ENCODE measurements around the gene FAM13C. TPM values are rescaled to one million over a fixed set of nuclear protein-coding genes. Genes with fewer than 3 reads are reported as not detected.

The FAM13C gene
- total RNA-seq, 1 donor from 2014 or later: 5.9 TPM

DNA sequence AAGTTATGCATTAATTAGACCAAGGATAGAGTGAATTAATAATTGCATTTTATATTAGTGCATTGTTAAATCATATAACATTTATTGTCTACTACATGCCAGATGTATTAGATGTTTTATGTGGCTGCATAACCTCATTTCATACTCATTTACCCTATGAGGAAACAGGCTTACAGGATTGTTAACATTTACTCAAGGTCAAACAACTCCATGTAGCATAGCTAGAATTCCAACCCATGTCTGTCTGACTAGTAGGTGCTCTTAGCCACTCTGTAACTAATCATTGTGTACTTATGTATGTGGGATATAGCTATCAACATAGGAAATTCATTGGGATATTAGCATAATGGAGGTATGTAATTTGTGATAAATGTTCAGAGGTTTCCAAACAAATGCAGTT, 139.6 kb downstream of the FAM13C start:
- Mint-ChIP-seq H3K4me3 (ENCODE audit: low read depth) (no peak overlapping the region), H3K27ac (no peak overlapping the region), H3K9me3 (ENCODE audit: low read depth) (no peaks in the 10 kb centered on the region), H3K36me3 (ENCODE audit: insufficient read depth) (no peaks in the 10 kb centered on the region), H3K27me3 (no peaks in the 10 kb centered on the region), H3K4me1 (ENCODE audit: low read depth) (peaks cover 4% of the 10 kb centered on the region)
- no peak for DNase-seq (ENCODE audit: low spot score, unreplicated experiment)
- TF ChIP-seq, protein P1, sequence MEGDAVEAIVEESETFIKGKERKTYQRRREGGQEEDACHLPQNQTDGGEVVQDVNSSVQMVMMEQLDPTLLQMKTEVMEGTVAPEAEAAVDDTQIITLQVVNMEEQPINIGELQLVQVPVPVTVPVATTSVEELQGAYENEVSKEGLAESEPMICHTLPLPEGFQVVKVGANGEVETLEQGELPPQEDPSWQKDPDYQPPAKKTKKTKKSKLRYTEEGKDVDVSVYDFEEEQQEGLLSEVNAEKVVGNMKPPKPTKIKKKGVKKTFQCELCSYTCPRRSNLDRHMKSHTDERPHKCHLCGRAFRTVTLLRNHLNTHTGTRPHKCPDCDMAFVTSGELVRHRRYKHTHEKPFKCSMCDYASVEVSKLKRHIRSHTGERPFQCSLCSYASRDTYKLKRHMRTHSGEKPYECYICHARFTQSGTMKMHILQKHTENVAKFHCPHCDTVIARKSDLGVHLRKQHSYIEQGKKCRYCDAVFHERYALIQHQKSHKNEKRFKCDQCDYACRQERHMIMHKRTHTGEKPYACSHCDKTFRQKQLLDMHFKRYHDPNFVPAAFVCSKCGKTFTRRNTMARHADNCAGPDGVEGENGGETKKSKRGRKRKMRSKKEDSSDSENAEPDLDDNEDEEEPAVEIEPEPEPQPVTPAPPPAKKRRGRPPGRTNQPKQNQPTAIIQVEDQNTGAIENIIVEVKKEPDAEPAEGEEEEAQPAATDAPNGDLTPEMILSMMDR (IDR thresholded peaks at IDR 0.05; ENCODE audit: unreplicated experiment): no peak

DNA sequence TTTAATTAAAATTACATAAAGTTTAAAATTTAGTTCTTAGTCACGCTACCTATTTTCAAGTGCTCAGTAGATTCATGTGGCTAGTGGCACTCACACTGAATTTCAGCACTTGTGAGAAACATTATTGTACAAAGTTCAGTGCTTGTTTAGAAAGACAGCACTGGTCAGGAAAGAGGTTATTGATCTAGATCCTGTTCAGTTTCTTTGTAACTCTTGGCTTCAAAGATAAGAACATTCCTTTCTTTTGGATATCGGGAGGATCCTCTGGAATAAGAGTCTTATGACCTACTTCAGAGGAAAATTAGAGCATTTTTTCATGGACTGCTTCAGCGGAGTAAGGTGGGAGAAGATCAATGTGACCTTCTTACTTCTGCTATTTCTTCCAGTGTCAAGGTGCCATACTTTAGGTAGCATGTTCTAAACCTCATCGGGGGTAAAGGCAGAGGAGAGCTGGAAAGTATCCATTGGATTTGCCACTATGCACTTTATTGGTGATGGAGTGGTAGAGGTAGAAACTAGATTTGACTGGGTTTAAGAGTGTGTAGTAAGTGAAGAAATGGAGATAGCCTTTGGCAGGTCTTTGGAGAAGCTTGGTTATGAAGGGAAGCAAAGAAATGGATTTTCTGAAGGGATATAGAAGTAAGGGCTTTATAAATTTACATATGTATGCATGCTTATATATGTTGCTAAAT, 146.0 kb downstream of the FAM13C start:
- TF ChIP-seq, protein P1 (IDR thresholded peaks at IDR 0.05; ENCODE audit: unreplicated experiment): no peak

GRCh38 chr10:59214160-59214559, 148.2 kb downstream of the FAM13C start:
- H3K9me3 Mint-ChIP-seq (ENCODE audit: low read depth): no peaks in the 10 kb centered on the region
- no peak for DNase-seq (ENCODE audit: low spot score, unreplicated experiment)
- no peaks in the 10 kb centered on the region for H3K4me1 Mint-ChIP-seq (ENCODE audit: low read depth)
- H3K27ac Mint-ChIP-seq: no peak overlapping the region
- no peak overlapping the region for H3K4me3 Mint-ChIP-seq (ENCODE audit: low read depth)
- H3K36me3 Mint-ChIP-seq (ENCODE audit: insufficient read depth): no peaks in the 10 kb centered on the region
- TF ChIP-seq, protein P1 (IDR thresholded peaks at IDR 0.05; ENCODE audit: unreplicated experiment): no peak
- H3K27me3 Mint-ChIP-seq: no peaks in the 10 kb centered on the region

More for the DNA sequence above, 146.0 kb downstream of the FAM13C start:
- Mint-ChIP-seq H3K27ac (no peak overlapping the region), H3K4me3 (ENCODE audit: low read depth) (no peak overlapping the region), H3K36me3 (ENCODE audit: insufficient read depth) (no peaks in the 10 kb centered on the region), H3K27me3 (no peaks in the 10 kb centered on the region), H3K9me3 (ENCODE audit: low read depth) (no peaks in the 10 kb centered on the region), H3K4me1 (ENCODE audit: low read depth) (peaks cover 1% of the 10 kb centered on the region)
- no peak for DNase-seq (ENCODE audit: low spot score, unreplicated experiment)

DNA sequence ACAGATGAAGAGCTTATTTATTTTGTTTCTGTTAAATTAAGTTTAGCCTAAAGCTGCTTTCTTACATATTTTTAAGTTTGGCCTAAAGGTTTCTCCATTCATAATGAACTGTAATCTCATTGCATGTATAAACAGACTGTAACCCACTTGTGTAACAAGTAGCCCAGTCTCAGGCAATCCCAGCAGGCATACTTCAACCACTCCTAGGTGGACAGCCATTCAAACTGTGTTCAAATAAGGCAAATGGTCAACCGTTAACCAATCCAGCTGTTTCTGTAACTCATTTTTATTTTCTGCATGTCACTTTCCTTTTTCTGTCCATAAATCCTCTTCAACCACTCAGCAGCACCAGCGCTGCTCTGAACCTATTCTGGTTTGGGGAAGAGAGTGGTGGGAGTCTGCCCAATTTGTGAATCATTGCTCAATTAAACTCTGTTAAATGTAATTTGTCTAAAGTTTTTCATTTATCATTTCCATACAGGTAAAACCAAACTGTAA, 150.0 kb downstream of the FAM13C start:
- H3K27ac Mint-ChIP-seq: no peak overlapping the region
- no peaks in the 10 kb centered on the region for H3K9me3 Mint-ChIP-seq (ENCODE audit: low read depth)
- H3K4me1 Mint-ChIP-seq (ENCODE audit: low read depth): no peaks in the 10 kb centered on the region
- H3K4me3 Mint-ChIP-seq (ENCODE audit: low read depth): no peak overlapping the region
- no peaks in the 10 kb centered on the region for H3K36me3 Mint-ChIP-seq (ENCODE audit: insufficient read depth)
- TF ChIP-seq, protein P1 (IDR thresholded peaks at IDR 0.05; ENCODE audit: unreplicated experiment): no peak
- H3K27me3 Mint-ChIP-seq: no peaks in the 10 kb centered on the region
- DNase-seq (ENCODE audit: low spot score, unreplicated experiment): no peak

DNA sequence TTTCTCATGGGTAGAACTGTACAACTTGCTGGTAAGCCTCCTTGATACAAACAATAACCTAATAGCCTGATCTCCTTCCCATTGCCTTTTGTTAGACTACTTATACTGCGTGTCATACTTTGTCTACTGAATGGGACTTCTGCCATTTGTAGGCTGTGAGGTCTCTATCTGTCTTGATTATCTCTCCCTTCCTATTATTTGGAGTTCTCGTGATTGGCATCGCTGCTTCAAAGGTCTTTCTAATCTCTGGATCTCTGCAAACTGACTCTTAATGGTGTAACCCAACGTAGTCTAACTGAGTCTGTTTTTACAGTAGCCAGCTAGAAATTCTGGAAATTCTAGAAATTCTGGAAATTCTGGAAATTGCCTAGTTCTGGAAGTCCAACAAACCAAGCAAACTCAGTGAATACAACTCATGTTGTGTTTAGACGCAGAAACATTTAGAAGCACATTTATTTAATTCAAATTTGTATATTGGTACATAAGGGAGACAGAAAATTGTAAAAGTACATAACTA, 156.1 kb downstream of the FAM13C start:
- no peak for DNase-seq (ENCODE audit: low spot score, unreplicated experiment)
- Mint-ChIP-seq H3K4me1 (ENCODE audit: low read depth) (no peaks in the 10 kb centered on the region), H3K9me3 (ENCODE audit: low read depth) (no peaks in the 10 kb centered on the region), H3K4me3 (ENCODE audit: low read depth) (no peak overlapping the region), H3K27ac (no peak overlapping the region), H3K27me3 (no peaks in the 10 kb centered on the region), H3K36me3 (ENCODE audit: insufficient read depth) (no peaks in the 10 kb centered on the region)
- TF ChIP-seq, protein P1 (IDR thresholded peaks at IDR 0.05; ENCODE audit: unreplicated experiment): no peak

Other genes with a start within 250 kb of the FAM13C start
- 1.3 and 2.5 TPM in 2 replicates for gene PHYHIPL, start 185.9 kb downstream of the FAM13C start, total RNA-seq